A549 (cell line): ENCODE measurements around the gene SCN1A. TPM values are rescaled to one million over a fixed set of nuclear protein-coding genes. Genes with fewer than 3 reads are reported as not detected.

Source experiments
- ATAC-seq, 2 experiments: fragments of 200-7000 bp in 1 of 2; fragments of >200 bp in 1 of 2; cut with Nextera tagmentation in 1 of 2; cut with Tn5 transposase in 1 of 2; 3 replicates each; pipeline versions ENCODE4 v1.8.0 to v1.9.1; 2018 to 2020; ENCODE audit warnings: mild to moderate bottlenecking in 1 of 2, moderate library complexity in 1 of 2
- CTCF ChIA-PET: fragments of 300-600 bp; sonication (Branson Sonifier 250); formaldehyde crosslinking; extraction: SDS; loops from one replicate; lab custom pipeline; 2021; ENCODE audit warnings: antibody characterized with exemption, inconsistent platforms; lab: Yijun Ruan, JAX
- POLR2A ChIA-PET: fragments of 350-600 bp; formaldehyde crosslinking; extraction: SDS; loops from one replicate; lab custom pipeline; 2021; ENCODE audit warnings: antibody characterized with exemption, inconsistent platforms; lab: Yijun Ruan, JAX
- DNase-seq, 2 experiments: peaks; one replicate each; pipeline versions ENCODE4 v3.0.0 to v3.0.0-alpha.2; 2011 to 2016; ENCODE audit warnings: low read depth in 1 of 2, low spot score in 1 of 2
- FAIRE-seq: peaks from 2 replicates; lab custom pipeline; 2011; peaks lifted over from hg19 to GRCh38; lab: Jason Lieb, UNC
- H3K27ac ChIP-seq, 2 experiments: fragments of >200 bp; sonication (Bioruptor Twin); formaldehyde crosslinking; 3 replicates each; pipeline ENCODE4 v1.5.1; 2016 to 2017
- H3K4me1 ChIP-seq: fragments of >200 bp; sonication (Bioruptor Twin); formaldehyde crosslinking; 3 replicates; pipeline ENCODE4 v1.6.1; 2016
- H3K4me2 ChIP-seq: fragments of >200 bp; sonication (Bioruptor Twin); formaldehyde crosslinking; 3 replicates; pipeline ENCODE4 v1.6.1; 2016
- H3K4me3 ChIP-seq: fragments of >200 bp; sonication (Bioruptor Twin); formaldehyde crosslinking; 3 replicates; pipeline ENCODE4 v1.5.1; 2016
- H3K9me3 ChIP-seq: fragments of >200 bp; sonication (Bioruptor Twin); formaldehyde crosslinking; 3 replicates; pipeline ENCODE4 v1.6.1; 2016
- CBX8 ChIP-seq: fragments of 200-600 bp; sonication (generic); IDR thresholded peaks from 2 replicates; pipeline ENCODE4 v1.6.1; 2016
- CEBPB ChIP-seq, 2 experiments: fragments of >200 bp in 1 of 2; sonication (Bioruptor Twin) in 1 of 2; formaldehyde crosslinking in 1 of 2; IDR thresholded peaks; 2 replicates each; pipeline ENCODE4 v1.6.1; 2012 to 2016
- CHD2 ChIP-seq: fragments of 150-350 bp; IDR thresholded peaks from 2 replicates; pipeline ENCODE4 v1.6.1; 2014; ENCODE audit warnings: low read length; ENCODE audit not compliant: partially characterized antibody
- CHD4 ChIP-seq: fragments of 200-600 bp; sonication (generic); IDR thresholded peaks from 2 replicates; pipeline ENCODE4 v1.6.1; 2016; ENCODE audit warnings: antibody characterized with exemption, mild to moderate bottlenecking, borderline replicate concordance
- CTCF ChIP-seq: fragments of >200 bp; sonication (Bioruptor Twin); formaldehyde crosslinking; IDR thresholded peaks from 3 replicates; pipeline ENCODE4 v1.5.1; 2016
- EHF ChIP-seq: fragments of 250-450 bp; sonication (Bioruptor Pico); IDR thresholded peaks from 2 replicates; pipeline ENCODE4 v1.5.0; 2020; ENCODE audit warnings: mild to moderate bottlenecking
- FOSL2 ChIP-seq, 2 experiments: fragments of 450-650 bp in 1 of 2; fragments of >200 bp in 1 of 2; sonication (Bioruptor Twin) in 1 of 2; formaldehyde crosslinking; IDR thresholded peaks; 2 replicates each; pipeline versions ENCODE4 v1.5.0 to v1.6.1; 2016 to 2020; ENCODE audit warnings: mild to moderate bottlenecking in 1 of 2, moderate library complexity in 1 of 2
- FOXS1 ChIP-seq: fragments of 250-450 bp; sonication (Bioruptor Pico); IDR thresholded peaks from 2 replicates; pipeline ENCODE4 v1.5.0; 2020; ENCODE audit warnings: mild to moderate bottlenecking, moderate library complexity
- HOXB5 ChIP-seq: fragments of 250-450 bp; sonication (Bioruptor Pico); IDR thresholded peaks from 2 replicates; pipeline ENCODE4 v1.5.0; 2020; ENCODE audit warnings: mild to moderate bottlenecking, moderate library complexity
- JUNB ChIP-seq: fragments of >200 bp; sonication (Bioruptor Twin); formaldehyde crosslinking; IDR thresholded peaks from 2 replicates; pipeline ENCODE4 v1.6.1; 2016
- MYC ChIP-seq: IDR thresholded peaks from 2 replicates; pipeline ENCODE4 v1.6.1; 2012; ENCODE audit warnings: mild to moderate bottlenecking, inconsistent platforms, low read length, improper control_type of control experiment, borderline replicate concordance
- NPAS2 ChIP-seq: fragments of 250-450 bp; sonication (Bioruptor Pico); IDR thresholded peaks from 2 replicates; pipeline ENCODE4 v1.8.0; 2022; ENCODE audit warnings: mild to moderate bottlenecking, moderate library complexity, borderline replicate concordance
- NR3C1 ChIP-seq: fragments of >200 bp; sonication (Bioruptor Twin); formaldehyde crosslinking; IDR thresholded peaks from 3 replicates; pipeline ENCODE4 v1.6.1; 2017
- POLR2A ChIP-seq: IDR thresholded peaks from 2 replicates; pipeline ENCODE4 v1.6.1; 2012; ENCODE audit warnings: mild to moderate bottlenecking, low read length
- POLR2AphosphoS2 ChIP-seq: conservative IDR thresholded peaks from 2 replicates; pipeline ENCODE4 v1.6.1; 2012; ENCODE audit warnings: low read length, improper control_type of control experiment, inconsistent platforms
- RAD21 ChIP-seq, 2 experiments: fragments of >200 bp in 1 of 2; sonication (Bioruptor Twin) in 1 of 2; formaldehyde crosslinking in 1 of 2; IDR thresholded peaks in 1 of 2; conservative IDR thresholded peaks in 1 of 2; 2 replicates in 1 of 2; 3 replicates in 1 of 2; pipeline ENCODE4 v1.6.1; 2012 to 2018; ENCODE audit warnings: inconsistent platforms in 1 of 2
- RARB ChIP-seq: fragments of 250-450 bp; sonication (Bioruptor Pico); IDR thresholded peaks from 2 replicates; pipeline ENCODE4 v1.8.0; 2021; ENCODE audit warnings: mild to moderate bottlenecking, moderate library complexity
- RFX5 ChIP-seq: fragments of 450-650 bp; IDR thresholded peaks from 2 replicates; pipeline ENCODE4 v1.7.1; 2014; ENCODE audit warnings: antibody characterized with exemption, mild to moderate bottlenecking, moderate library complexity
- SMC3 ChIP-seq: fragments of >200 bp; sonication (Bioruptor Twin); formaldehyde crosslinking; IDR thresholded peaks from 3 replicates; pipeline ENCODE4 v1.6.1; 2018; ENCODE audit warnings: inconsistent platforms
- TFCP2L1 ChIP-seq: fragments of 250-450 bp; sonication (Bioruptor Pico); IDR thresholded peaks from 2 replicates; pipeline ENCODE4 v1.5.0; 2021; ENCODE audit warnings: mild to moderate bottlenecking
- ZNF302 ChIP-seq: fragments of 250-450 bp; sonication (Bioruptor Pico); IDR thresholded peaks from 2 replicates; pipeline ENCODE4 v1.9.0; 2021; ENCODE audit warnings: inconsistent platforms, mild to moderate bottlenecking, moderate library complexity
- WGBS: methylation state at CpG from one replicate; pipeline ENCODE4 v1.1.6; 2017; ENCODE audit errors: missing lambda C conversion rate; 5-methylcytosine and 5-hydroxymethylcytosine counted together
- polyA plus RNA-seq, 4 experiments: library from polyadenylated mRNA; depleted of rRNA in 3 of 4; stranded (reverse); fragments of >200 nt; fragmentation: RNase III in 1 of 4; extraction: RNeasy Plus Mini Kit Qiagen cat#74134 plus additional on column Dnase treatment in 1 of 4; gene quantifications; 2 replicates in 3 of 4; 3 replicates in 1 of 4; pipeline ENCODE4 v1.2.3, GENCODE V29; 2011 to 2017
- TF ChIP-seq, protein P1 (sequence below): fragments of >200 bp; sonication (Bioruptor Twin); formaldehyde crosslinking; IDR thresholded peaks from 2 replicates; pipeline ENCODE4 v1.6.1; 2016
- TF ChIP-seq, protein P2 (sequence below): fragments of 250-450 bp; sonication (Bioruptor Pico); IDR thresholded peaks from 2 replicates; pipeline ENCODE4 v1.5.0; 2021; ENCODE audit warnings: mild to moderate bottlenecking, moderate library complexity, borderline replicate concordance
- TF ChIP-seq, protein P3 (sequence below): fragments of 200-600 bp; sonication (generic); IDR thresholded peaks from 2 replicates; pipeline ENCODE4 v1.6.1; 2016; ENCODE audit warnings: antibody characterized with exemption, mild to moderate bottlenecking, moderate library complexity

Gene SCN1A
- polyA plus RNA-seq, 2 of the 4 experiments (the other 2 are of a cell fraction): not detected

DNA sequence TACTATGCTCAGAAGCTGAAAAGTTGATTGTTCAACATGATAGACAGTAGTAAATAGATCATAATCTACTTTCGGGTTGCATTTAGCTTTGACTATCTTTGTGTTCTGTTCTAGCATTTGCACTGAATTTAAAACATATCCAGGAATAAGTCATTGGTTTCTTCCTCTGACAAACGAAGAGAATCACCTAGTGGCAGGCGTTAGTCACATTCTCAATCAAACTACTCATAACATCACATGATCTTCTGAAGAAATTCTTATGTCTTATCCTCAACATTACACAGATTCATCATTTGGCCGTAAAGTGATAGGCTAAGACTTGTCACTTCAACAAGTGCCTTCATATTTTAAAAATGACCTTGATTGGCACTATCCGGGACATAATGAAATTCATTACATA, 110.6 kb downstream of the SCN1A start:
- WGBS: 37% methylated on average over 5 of the region's 5 CpGs
- DNase-seq: peak in 1 of 2 experiments; percentile 5
- ATAC-seq: no peak
- ChIA-PET POLR2A (no interaction called here), CTCF (no interaction called here)
- H3K4me3 ChIP-seq: no peak overlapping the region
- FAIRE-seq: no peak
- H3K27ac ChIP-seq: no peak overlapping the region
- no peaks in the 10 kb centered on the region for H3K4me1 ChIP-seq
- TF ChIP-seq ZNF302: no peak
- no peak for TF ChIP-seq EHF (CRISPR knock-in tag)
- no peak for TF ChIP-seq MYC
- TF ChIP-seq CHD2: no peak
- no peak for TF ChIP-seq FOSL2 (IDR thresholded peaks at IDR 0.05)
- TF ChIP-seq FOSL2 (CRISPR knock-in tag; IDR thresholded peaks at IDR 0.05): no peak
- TF ChIP-seq NR3C1: no peak
- no peak for TF ChIP-seq FOXS1 (CRISPR knock-in tag)
- TF ChIP-seq CBX8: no peak
- TF ChIP-seq RARB (CRISPR knock-in tag): no peak
- no peak for TF ChIP-seq TFCP2L1 (CRISPR knock-in tag)
- no peak for TF ChIP-seq RAD21 (conservative IDR thresholded peaks at IDR 0.05 in 1 of 2, IDR thresholded peaks at IDR 0.05 in 1 of 2)
- no peak overlapping the region for H3K4me2 ChIP-seq
- H3K9me3 ChIP-seq: no peaks in the 10 kb centered on the region

- TF ChIP-seq SMC3 (no peak), HOXB5 (CRISPR knock-in tag) (no peak), NPAS2 (no peak), NR3C1 (no peak), JUNB (no peak), CEBPB (IDR thresholded peaks at IDR 0.05) (no peak), CTCF (no peak), POLR2A (no peak), CHD4 (no peak), POLR2AphosphoS2 (no peak), RFX5 (no peak)
- TF ChIP-seq, protein P1, sequence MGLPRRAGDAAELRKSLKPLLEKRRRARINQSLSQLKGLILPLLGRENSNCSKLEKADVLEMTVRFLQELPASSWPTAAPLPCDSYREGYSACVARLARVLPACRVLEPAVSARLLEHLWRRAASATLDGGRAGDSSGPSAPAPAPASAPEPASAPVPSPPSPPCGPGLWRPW: no peak
- TF ChIP-seq, protein P2, sequence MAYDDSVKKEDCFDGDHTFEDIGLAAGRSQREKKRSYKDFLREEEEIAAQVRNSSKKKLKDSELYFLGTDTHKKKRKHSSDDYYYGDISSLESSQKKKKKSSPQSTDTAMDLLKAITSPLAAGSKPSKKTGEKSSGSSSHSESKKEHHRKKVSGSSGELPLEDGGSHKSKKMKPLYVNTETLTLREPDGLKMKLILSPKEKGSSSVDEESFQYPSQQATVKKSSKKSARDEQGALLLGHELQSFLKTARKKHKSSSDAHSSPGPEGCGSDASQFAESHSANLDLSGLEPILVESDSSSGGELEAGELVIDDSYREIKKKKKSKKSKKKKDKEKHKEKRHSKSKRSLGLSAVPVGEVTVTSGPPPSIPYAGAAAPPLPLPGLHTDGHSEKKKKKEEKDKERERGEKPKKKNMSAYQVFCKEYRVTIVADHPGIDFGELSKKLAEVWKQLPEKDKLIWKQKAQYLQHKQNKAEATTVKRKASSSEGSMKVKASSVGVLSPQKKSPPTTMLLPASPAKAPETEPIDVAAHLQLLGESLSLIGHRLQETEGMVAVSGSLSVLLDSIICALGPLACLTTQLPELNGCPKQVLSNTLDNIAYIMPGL (CRISPR knock-in tag): no peak
- TF ChIP-seq, protein P3, sequence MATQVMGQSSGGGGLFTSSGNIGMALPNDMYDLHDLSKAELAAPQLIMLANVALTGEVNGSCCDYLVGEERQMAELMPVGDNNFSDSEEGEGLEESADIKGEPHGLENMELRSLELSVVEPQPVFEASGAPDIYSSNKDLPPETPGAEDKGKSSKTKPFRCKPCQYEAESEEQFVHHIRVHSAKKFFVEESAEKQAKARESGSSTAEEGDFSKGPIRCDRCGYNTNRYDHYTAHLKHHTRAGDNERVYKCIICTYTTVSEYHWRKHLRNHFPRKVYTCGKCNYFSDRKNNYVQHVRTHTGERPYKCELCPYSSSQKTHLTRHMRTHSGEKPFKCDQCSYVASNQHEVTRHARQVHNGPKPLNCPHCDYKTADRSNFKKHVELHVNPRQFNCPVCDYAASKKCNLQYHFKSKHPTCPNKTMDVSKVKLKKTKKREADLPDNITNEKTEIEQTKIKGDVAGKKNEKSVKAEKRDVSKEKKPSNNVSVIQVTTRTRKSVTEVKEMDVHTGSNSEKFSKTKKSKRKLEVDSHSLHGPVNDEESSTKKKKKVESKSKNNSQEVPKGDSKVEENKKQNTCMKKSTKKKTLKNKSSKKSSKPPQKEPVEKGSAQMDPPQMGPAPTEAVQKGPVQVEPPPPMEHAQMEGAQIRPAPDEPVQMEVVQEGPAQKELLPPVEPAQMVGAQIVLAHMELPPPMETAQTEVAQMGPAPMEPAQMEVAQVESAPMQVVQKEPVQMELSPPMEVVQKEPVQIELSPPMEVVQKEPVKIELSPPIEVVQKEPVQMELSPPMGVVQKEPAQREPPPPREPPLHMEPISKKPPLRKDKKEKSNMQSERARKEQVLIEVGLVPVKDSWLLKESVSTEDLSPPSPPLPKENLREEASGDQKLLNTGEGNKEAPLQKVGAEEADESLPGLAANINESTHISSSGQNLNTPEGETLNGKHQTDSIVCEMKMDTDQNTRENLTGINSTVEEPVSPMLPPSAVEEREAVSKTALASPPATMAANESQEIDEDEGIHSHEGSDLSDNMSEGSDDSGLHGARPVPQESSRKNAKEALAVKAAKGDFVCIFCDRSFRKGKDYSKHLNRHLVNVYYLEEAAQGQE: no peak
- H3K27ac ChIP-seq: no peak overlapping the region
- DNase-seq: peak in 1 of 2 experiments; percentile 2
- H3K4me3 ChIP-seq: no peak overlapping the region
- ATAC-seq: peak in 1 of 2 experiments; percentile 66; a peak in 3 of 6 replicates
- ChIA-PET POLR2A (no interaction called here), CTCF (no interaction called here)
- no peak overlapping the region for H3K4me2 ChIP-seq
- 17% methylated on average over 1 of the region's 1 CpG for WGBS
- no peak for FAIRE-seq
- no peaks in the 10 kb centered on the region for H3K9me3 ChIP-seq
- no peaks in the 10 kb centered on the region for H3K4me1 ChIP-seq
Measured at GRCh38 chr2:166013878-166014277, 113.9 kb downstream of the SCN1A start.
